Mucosa of descending colon (tissue), 3 donors: ENCODE data around the gene SLIT3. TPM values are rescaled to one million over a fixed set of nuclear protein-coding genes. Genes with fewer than 3 reads are reported as not detected.

Source experiments
- ATAC-seq: fragments of 200-7000 bp; cut with Tn5 transposase; one replicate; pipeline ENCODE4 v1.9.1; 2020; ENCODE audit warnings: mild to moderate bottlenecking, moderate library complexity
- DNase-seq, 3 donors: peaks; one replicate each; pipeline ENCODE4 v3.0.0-alpha.2; 2020
- H3K36me3 ChIP-seq: fragments of 200-600 bp; one replicate; pipeline ENCODE4 v1.8.0; 2021; ENCODE audit warnings: low read depth, mild to moderate bottlenecking
- H3K4me1 ChIP-seq: fragments of 200-600 bp; one replicate; pipeline ENCODE4 v1.8.0; 2021; ENCODE audit warnings: low read depth, mild to moderate bottlenecking
- H3K4me3 ChIP-seq: fragments of 200-600 bp; one replicate; pipeline ENCODE4 v1.8.0; 2021; ENCODE audit warnings: mild to moderate bottlenecking
- H3K9me3 ChIP-seq: fragments of 200-600 bp; one replicate; pipeline ENCODE4 v1.8.0; 2021; ENCODE audit warnings: mild to moderate bottlenecking
- intact Hi-C, 2 donors: fragments of 100-400 bp; cut with DNase I in 1 of 2; cut with micrococcal nuclease in 1 of 2; formaldehyde crosslinking; loops; one replicate each; pipeline versions ENCODE4 v1.11.0 to v1.11.1; 2022; cut with DNase I, micrococcal nuclease
- total RNA-seq, 3 donors: library from RNA; stranded (reverse); fragmentation: NEBNext Ultra II Directional in 2 of 3; extraction: Animal tissue kit (Norgen Biotek cat#: 25700) in 2 of 3; gene quantifications; one replicate each; pipeline versions ENCODE4 v1.2.1 to v1.2.4, GENCODE V29; 2021 to 2023
- TF ChIP-seq, protein P1 (sequence below): fragments of 200-600 bp; IDR thresholded peaks from one replicate; pipeline ENCODE4 v1.8.0; 2022; ENCODE audit warnings: antibody characterized with exemption, mild to moderate bottlenecking
- donor health status: DM: no; HTN: no; CAD: no; lungs with moderate emphysema.
- donor health status: DM: no; HTN: no; CAD: no.
- donor health status: DM: no; HTN: yes; CAD: no.

SLIT3 gene
- total RNA-seq, 3 donors from 2014 or later: 4.2 to 25.5 (median 16.1) TPM

DNA sequence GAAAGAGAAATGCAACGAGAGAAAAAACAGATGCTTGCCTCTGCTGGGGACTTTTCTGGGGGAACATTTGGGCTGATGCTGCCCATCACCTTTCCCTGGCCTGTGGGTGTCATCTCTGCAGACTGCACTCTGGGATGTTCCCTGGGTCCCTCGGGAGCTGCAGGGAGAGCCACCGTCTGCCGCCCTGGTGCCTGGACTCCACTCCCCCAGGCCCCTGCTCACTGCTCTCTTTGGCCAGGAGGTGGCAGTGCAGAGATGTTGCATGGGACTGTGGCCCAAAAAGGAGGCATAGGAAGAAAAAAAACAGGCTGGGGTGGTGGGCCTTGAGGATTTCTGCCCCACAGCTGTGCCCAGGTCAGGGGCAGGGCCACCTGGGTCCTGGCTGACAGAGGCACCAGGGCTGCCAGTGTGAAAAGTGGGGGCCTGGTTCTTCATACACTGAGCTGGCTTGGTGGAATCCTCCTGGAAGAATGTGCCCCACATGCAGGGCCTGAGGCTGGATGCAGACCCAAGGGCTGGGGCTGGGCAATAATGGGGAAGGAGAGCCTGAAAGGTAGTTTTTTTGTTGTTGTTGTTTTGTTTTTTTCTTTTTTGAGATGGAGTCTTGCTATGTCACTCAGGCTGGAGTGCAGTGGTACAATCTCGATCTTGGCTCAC lies 353.6 kb downstream of the SLIT3 start:
- peak in 2 of 3 donors; percentile 49 to 58 for DNase-seq
- H3K36me3 ChIP-seq: no peaks in the 10 kb centered on the region
- ATAC-seq: peak; percentile 65
- no peaks in the 10 kb centered on the region for H3K9me3 ChIP-seq
- intact Hi-C loops: no loop called here
- H3K4me1 ChIP-seq: no peaks in the 10 kb centered on the region
- H3K4me3 ChIP-seq: no peak overlapping the region
- TF ChIP-seq, protein P1, sequence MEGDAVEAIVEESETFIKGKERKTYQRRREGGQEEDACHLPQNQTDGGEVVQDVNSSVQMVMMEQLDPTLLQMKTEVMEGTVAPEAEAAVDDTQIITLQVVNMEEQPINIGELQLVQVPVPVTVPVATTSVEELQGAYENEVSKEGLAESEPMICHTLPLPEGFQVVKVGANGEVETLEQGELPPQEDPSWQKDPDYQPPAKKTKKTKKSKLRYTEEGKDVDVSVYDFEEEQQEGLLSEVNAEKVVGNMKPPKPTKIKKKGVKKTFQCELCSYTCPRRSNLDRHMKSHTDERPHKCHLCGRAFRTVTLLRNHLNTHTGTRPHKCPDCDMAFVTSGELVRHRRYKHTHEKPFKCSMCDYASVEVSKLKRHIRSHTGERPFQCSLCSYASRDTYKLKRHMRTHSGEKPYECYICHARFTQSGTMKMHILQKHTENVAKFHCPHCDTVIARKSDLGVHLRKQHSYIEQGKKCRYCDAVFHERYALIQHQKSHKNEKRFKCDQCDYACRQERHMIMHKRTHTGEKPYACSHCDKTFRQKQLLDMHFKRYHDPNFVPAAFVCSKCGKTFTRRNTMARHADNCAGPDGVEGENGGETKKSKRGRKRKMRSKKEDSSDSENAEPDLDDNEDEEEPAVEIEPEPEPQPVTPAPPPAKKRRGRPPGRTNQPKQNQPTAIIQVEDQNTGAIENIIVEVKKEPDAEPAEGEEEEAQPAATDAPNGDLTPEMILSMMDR: peak; percentile 18

DNA sequence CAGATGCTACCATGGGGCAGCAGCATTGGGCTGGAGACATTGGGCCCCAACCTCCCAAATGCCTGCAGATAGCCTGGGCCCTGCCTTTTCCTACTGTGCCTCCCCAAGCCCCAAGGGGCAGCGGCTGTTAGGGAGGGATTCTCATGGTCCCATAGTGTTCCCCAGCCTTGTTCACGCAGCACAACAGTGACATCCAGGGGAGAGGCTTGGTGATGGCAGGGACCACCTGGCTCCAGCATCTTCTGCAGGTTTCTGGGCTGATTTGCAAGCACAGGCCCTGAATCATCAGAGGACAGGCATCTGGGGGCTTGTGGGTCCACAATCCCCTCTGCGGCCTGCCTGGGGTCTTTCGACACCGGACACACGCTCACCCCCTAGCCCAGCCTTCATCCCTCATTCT lies 354.6 kb downstream of the SLIT3 start:
- no peak for ATAC-seq
- DNase-seq: no peak
- no peaks in the 10 kb centered on the region for H3K4me1 ChIP-seq
- no peaks in the 10 kb centered on the region for H3K9me3 ChIP-seq
- TF ChIP-seq, protein P1: no peak
- intact Hi-C loops: no loop called here
- no peaks in the 10 kb centered on the region for H3K36me3 ChIP-seq
- H3K4me3 ChIP-seq: no peak overlapping the region

DNA sequence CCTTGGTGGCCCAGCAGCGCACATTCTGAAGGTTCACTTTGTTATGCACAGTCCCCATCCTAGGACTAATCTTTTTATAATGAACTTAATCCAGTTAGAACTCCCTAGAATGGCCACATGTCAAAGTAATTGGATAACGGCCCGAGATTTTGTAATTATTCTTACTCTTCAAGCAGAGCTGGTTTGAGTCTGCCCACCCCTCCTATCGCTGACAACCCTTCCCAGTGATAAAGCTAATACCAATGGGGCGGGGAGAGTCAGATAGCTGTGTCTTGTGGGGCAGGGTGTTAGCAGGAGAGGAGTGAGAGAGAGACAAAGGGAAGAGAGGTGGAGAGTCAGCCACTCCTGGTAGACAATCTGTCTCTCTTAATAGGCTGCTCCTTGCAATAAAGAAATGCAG lies 356.9 kb downstream of the SLIT3 start:
- H3K4me3 ChIP-seq: no peak overlapping the region
- ATAC-seq (no peak), DNase-seq (no peak)
- H3K9me3 ChIP-seq: no peaks in the 10 kb centered on the region
- no peaks in the 10 kb centered on the region for H3K4me1 ChIP-seq
- TF ChIP-seq, protein P1: no peak
- no peaks in the 10 kb centered on the region for H3K36me3 ChIP-seq
- intact Hi-C loops: no loop called here

DNA sequence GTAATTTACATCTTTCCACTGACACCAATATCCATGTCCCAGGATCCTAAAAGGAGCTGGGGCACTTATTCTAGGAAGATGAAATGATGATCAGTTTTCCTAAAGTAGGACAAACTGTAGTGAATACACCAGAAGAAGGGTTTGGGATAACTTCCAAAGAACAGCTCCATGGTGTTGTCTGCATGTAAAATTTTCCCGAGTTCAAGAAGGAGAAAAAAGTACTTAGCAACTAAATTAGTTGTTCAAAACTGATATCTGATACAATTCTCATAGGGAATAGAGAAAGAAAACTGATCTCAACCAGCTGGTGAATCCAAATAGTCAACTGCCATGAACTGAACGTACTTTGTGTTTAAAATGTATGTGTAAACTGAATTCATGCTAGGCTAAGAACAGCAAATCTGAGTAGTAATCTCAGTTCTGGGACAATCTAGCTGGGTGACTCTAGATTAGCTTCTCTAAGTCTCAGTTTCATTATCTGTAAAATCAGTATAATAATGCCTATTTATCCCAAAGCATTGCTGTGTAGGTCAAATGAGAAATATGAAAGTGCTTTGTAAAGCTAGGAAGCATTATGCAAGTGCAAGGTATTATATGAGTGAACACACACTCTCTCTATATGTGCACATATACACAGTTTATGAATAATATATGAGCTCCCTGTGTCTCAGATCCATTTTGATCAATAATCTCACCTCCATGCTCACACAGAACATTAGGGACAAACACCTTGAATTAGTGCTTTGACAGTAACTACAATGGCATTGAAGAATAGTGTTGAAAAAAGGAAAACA lies 357.7 kb downstream of the SLIT3 start:
- intact Hi-C loops: no loop called here
- no peak for DNase-seq
- no peak overlapping the region for H3K4me3 ChIP-seq

DNA sequence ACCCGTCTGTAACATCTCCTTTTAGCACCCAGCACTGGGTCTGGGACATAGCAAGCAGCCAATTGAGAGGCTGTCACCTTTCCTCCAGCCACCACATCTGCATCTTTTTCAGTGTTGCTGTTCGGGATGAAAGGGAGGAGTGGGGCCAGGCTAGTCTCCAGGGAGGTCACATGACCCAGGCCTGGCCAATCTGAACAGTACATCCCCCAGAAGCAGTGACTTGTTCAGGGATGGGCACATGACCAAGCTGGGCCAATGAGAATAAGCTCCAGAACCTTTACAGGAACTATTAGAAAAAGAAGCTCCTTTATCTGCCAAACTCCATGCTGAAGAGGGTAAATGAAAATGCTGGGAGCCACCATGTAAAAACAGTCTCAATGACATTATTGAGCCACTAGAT lies 359.0 kb downstream of the SLIT3 start:
- TF ChIP-seq, protein P1: no peak
- intact Hi-C loops: no loop called here
- no peak overlapping the region for H3K4me3 ChIP-seq
- no peaks in the 10 kb centered on the region for H3K4me1 ChIP-seq
- no peaks in the 10 kb centered on the region for H3K36me3 ChIP-seq
- DNase-seq: no peak
- no peak for ATAC-seq
- H3K9me3 ChIP-seq: no peaks in the 10 kb centered on the region

More for the DNA sequence above, 357.7 kb downstream of the SLIT3 start:
- Histone ChIP-seq H3K9me3 (no peaks in the 10 kb centered on the region), H3K4me1 (no peaks in the 10 kb centered on the region), H3K36me3 (no peaks in the 10 kb centered on the region)
- ATAC-seq: no peak
- TF ChIP-seq, protein P1: no peak
